ENCODE measurements around the gene ATP5F1A.
"Not testable (repeated sequence)": the region's sequence is repeated elsewhere in the genome, so short reads cannot be mapped to it uniquely, and the experiment has no call there.

Gene ATP5F1A

GRCh38 chr18:46097801-46098615 lies at the start of gene ATP5F1A:
ATP5F1A (minus strand) TSS chr18:46098296; CDS start chr18:46098231, 65 bp downstream.
- peak; percentile 78 for DNase-seq

- DNase-seq = no peak
Measured at GRCh38 chr18:46141199-46141598, 43.1 kb upstream of the ATP5F1A start.

- no peak for DNase-seq
Measured at GRCh38 chr18:46140173-46140572, 42.1 kb upstream of the ATP5F1A start.

DNA sequence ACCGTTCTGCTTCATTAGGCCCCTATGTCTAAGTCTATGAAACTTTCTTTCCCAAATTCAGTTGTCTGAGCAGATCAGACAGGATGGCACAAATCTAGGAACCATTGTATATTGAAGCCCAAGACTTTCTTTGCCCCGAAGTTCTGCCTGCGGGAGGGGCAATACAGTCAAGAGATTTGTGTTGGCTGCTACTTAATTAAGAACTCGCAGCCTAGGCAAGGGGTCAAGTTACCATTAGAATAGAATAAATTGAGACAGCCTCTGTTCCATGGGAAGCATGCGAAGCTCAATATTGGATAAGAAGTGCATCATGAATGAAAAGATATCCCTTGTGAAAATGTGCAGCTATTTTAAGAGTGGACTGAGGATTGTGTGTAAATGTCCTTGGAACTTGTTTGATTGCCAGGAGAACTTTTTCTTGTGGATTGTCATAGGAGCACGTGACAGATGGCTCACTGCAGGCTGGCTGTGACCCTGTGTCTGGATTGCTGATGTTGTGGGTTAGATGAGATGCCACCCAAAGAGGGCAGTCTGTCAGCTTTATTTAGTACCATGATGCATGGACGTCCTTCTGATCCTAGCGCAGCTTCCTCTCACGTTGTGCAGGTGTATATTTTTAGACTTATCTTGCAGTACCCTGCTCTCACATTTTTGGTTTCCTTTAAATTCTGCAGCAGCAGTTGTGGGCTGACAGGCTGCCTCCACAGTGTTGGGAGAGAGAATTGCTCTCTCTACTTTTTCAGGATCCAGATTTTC lies 37.0 kb upstream of the ATP5F1A start:
- DNase-seq = no peak

DNA sequence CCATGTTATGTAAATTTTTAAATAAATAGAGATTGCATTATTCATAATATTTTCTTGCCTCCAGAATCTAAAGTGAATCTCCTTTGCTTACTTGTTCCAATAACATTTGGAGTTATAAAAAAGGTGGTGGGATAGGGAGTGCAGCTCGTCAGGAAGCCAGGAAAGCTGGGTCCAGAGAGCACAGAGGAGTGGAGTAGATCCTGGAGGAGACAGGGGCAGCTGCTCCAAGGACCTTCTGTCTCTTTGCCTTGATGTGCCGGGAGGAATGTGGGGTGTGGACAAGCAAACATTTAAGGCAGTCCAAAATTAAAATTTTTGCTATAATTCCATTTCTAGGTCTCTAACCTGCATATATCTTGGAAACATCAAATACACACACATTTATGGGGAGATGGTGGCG lies 35.4 kb upstream of the ATP5F1A start:
- DNase-seq = no peak

DNA sequence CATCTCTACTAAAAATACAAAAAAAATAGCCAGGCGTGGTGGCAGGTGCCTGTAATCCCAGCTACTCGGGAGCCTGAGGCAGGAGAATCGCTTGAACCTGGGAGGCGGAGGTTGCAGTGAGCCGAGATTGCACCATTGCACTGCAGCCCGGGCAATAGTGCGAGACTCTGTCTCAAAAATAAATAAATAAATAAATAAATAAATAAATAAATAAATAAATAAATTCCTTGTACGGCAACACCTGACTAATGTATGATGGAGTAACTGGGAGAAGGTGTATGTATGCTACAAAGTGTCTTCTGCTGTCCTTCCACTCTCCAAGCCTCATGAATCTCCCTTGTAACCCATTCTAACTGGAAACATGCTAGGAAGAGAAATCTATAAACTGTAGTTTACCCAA lies 32.5 kb upstream of the ATP5F1A start:
- DNase-seq = not testable (repeated sequence)

DNA sequence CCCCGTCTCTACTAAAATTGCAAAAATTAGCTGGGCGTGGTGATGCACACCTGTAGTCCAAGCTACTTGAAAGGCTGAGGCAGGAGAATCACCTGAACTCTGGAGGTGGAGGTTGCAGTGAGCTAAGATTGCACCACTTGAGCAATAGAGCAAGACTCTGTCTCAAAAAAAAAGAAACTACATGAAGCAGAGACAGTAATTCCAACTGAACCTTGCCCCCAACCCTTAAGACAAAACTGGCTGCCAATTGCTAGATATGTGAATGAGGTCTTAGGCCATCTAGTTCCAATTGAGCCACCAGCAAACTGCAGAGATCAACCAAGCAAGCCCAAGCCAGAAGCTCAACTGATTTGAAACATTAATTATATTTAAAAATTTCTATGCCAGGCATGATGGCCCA lies 32.0 kb upstream of the ATP5F1A start:
- DNase-seq = no peak

- DNase-seq = not testable (repeated sequence)
Measured at GRCh38 chr18:46126625-46127024, 28.5 kb upstream of the ATP5F1A start.

GRCh38 chr18:46113751-46114150 lies 15.7 kb upstream of the ATP5F1A start:
- DNase-seq = no peak

GRCh38 chr18:46110406-46110805 lies 12.3 kb upstream of the ATP5F1A start:
- no peak for DNase-seq

- DNase-seq = no peak
Measured at GRCh38 chr18:46109386-46109785, 11.3 kb upstream of the ATP5F1A start.

GRCh38 chr18:46104128-46104911 lies 6.2 kb upstream of the ATP5F1A start, which contains the start of gene HAUS1:
HAUS1 (plus strand) TSS chr18:46104385; CDS start chr18:46104412, 27 bp downstream.
- DNase-seq = peak; percentile 83

DNA sequence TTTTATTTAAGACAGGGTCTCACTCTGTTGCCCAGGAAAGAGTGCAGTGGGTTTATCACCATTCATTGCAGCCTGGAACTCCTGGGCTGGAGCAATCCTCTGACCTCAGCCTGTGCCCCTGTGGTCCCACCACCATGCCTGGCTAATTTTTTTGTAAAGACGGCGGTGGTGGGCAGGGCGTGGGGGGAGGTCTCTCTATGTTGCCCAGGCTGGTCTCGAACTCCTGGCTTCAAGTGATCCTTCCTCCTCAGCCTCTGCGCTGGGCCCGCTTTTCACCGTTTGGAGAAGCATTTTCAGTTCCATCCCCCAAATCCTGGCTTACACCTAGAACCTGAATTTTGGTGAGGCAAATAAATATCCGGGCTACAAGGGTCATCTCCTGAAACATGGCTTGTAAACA lies 1.4 kb upstream of the ATP5F1A start:
- DNase-seq = no peak

DNA sequence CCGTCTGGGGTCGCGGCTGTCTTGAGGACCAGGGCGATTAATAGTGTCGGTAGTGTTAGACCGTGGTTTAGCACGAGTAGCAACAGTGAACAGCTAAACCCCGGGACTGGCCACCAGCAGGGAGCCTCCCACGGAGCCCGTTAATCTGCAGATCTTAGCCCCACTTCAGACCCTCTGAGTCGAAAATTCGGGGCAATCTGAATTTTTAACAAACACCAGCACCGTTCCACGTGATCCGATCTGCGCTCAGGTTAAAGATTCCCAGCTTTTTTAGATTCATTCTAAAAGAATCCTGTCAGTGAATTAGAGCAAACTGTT lies 479 bp upstream of the ATP5F1A start:
- no peak for DNase-seq

GRCh38 chr18:46097431-46097800 lies 680 bp downstream of the ATP5F1A start:
- no peak for DNase-seq

DNA sequence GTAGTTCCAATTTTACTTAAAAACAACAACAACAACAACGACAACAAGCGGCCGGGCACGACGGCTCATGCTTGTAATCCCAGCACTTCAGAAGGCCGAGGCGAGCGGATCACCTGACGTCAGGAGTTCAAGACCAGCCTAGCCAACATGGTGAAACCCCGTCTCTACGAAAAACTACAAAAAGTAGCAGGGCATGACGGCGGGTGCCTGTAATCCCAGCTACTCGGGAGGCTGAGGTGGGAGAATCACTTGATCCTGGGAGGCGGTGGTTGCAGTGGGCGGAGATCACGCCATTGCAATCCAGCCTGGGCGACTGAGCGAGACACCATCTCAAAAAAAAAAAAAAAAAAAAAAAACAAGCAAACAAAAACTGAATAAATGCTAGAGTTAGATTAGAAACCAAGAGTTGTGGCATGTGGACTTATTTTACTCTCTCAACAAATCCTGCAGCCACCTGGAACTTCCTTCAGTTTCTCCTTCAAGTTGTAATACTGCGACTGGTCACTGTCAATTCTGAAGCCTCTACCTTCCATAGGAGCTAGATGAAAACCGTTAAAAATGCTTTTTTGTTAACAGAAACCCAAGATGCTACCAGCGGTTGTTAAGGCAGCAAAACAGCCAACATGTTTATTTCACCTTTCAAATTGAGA lies 1.3 kb downstream of the ATP5F1A start:
- no peak for DNase-seq

- DNase-seq = no peak
Measured at GRCh38 chr18:46095532-46095931, 2.6 kb downstream of the ATP5F1A start.

GRCh38 chr18:46088501-46088900 lies 9.6 kb downstream of the ATP5F1A start:
- not testable (repeated sequence) for DNase-seq

GRCh38 chr18:46084431-46084830 lies 13.7 kb downstream of the ATP5F1A start:
- no peak for DNase-seq

- no peak for DNase-seq
Measured at GRCh38 chr18:46080156-46080555, 17.9 kb downstream of the ATP5F1A start.

GRCh38 chr18:46079336-46079735 lies 18.8 kb downstream of the ATP5F1A start:
- DNase-seq = no peak

GRCh38 chr18:46073474-46074331 lies 24.4 kb downstream of the ATP5F1A start:
- DNase-seq = peak; percentile 63
